Smooth muscle cell (in vitro differentiated cells): ENCODE results near the gene GTF3A. TPM values are rescaled to one million over a fixed set of nuclear protein-coding genes. Genes with fewer than 3 reads are reported as not detected.

Experiments used
- DNase-seq: peaks from one replicate; lab custom pipeline; 2025; ENCODE audit not compliant: unreplicated experiment; lab: John Stamatoyannopoulos, UW
- H2AFZ ChIP-seq: fragments of 200-600 bp; sonication (generic); 2 replicates; pipeline ENCODE4 v1.6.0; 2016; ENCODE audit warnings: antibody characterized with exemption, low read depth, mild to moderate bottlenecking
- H3F3A ChIP-seq: fragments of 200-600 bp; sonication (generic); 2 replicates; pipeline ENCODE4 v1.6.0; 2017; ENCODE audit warnings: antibody characterized with exemption, low read depth
- H3K27ac ChIP-seq: fragments of 200-600 bp; sonication (generic); 2 replicates; pipeline ENCODE4 v1.5.1; 2016; ENCODE audit warnings: low read depth, mild to moderate bottlenecking
- H3K27me3 ChIP-seq: fragments of 200-600 bp; sonication (generic); 2 replicates; pipeline ENCODE4 v1.6.1; 2016; ENCODE audit warnings: low read depth, mild to moderate bottlenecking
- H3K36me3 ChIP-seq: fragments of 200-600 bp; sonication (generic); 2 replicates; pipeline ENCODE4 v1.5.1; 2016; ENCODE audit warnings: low read depth
- H3K4me1 ChIP-seq: fragments of 200-600 bp; sonication (generic); 2 replicates; pipeline ENCODE4 v1.5.1; 2016; ENCODE audit warnings: low read depth
- H3K4me2 ChIP-seq: fragments of 200-600 bp; sonication (generic); 2 replicates; pipeline ENCODE4 v1.6.0; 2016; ENCODE audit warnings: mild to moderate bottlenecking
- H3K4me3 ChIP-seq: fragments of 200-600 bp; sonication (generic); 2 replicates; pipeline ENCODE4 v1.5.1; 2016; ENCODE audit warnings: mild to moderate bottlenecking
- H3K79me2 ChIP-seq: fragments of 200-600 bp; sonication (generic); 2 replicates; pipeline ENCODE4 v1.6.0; 2016; ENCODE audit warnings: low read depth, mild to moderate bottlenecking
- H3K9ac ChIP-seq: fragments of 200-600 bp; sonication (generic); 2 replicates; pipeline ENCODE4 v1.6.0; 2016; ENCODE audit warnings: low read depth
- H3K9me3 ChIP-seq: fragments of 200-600 bp; sonication (generic); replicated peaks from 2 replicates; pipeline ENCODE4 v1.5.1; 2016; ENCODE audit warnings: low read depth
- H4K20me1 ChIP-seq: fragments of 200-600 bp; sonication (generic); 2 replicates; pipeline ENCODE4 v1.6.0; 2016; ENCODE audit warnings: low read depth
- CTCF ChIP-seq: fragments of 200-600 bp; sonication (generic); IDR thresholded peaks from 2 replicates; pipeline ENCODE4 v1.5.1; 2017; ENCODE audit warnings: borderline replicate concordance, mild to moderate bottlenecking, antibody characterized with exemption; ENCODE audit not compliant: insufficient read depth, poor library complexity, severe bottlenecking
- WGBS: methylation state at CpG from one replicate; pipeline ENCODE4 v1.1.7; 2016; ENCODE audit warnings: low lambda C conversion rate; 5-methylcytosine and 5-hydroxymethylcytosine counted together
- polyA plus RNA-seq: library from polyadenylated mRNA; unstranded; fragments of >200 nt; fragmentation: Nextera tagmentation; extraction: Ambion mirVana; gene quantifications from 2 replicates; pipeline ENCODE4 v1.2.1, GENCODE V29; 2016
- total RNA-seq: library from RNA; depleted of rRNA; stranded (reverse); fragments of >200 nt; gene quantifications from 2 replicates; pipeline ENCODE4 v1.2.3, GENCODE V29; 2014

Gene GTF3A
- total and polyA plus RNA-seq, 2 experiments from 2014 or later: 106 to 140 TPM

- no peak for DNase-seq
- H2AFZ ChIP-seq: no peak overlapping the region
- H3K79me2 ChIP-seq: no peaks in the 10 kb centered on the region
- no peak overlapping the region for H3K9ac ChIP-seq
- WGBS: 82% methylated on average over 2 of the region's 2 CpGs
- H4K20me1 ChIP-seq: no peaks in the 10 kb centered on the region
- H3K27me3 ChIP-seq: no peaks in the 10 kb centered on the region
- H3K4me2 ChIP-seq: no peak overlapping the region
- no peaks in the 10 kb centered on the region for H3F3A ChIP-seq
- H3K36me3 ChIP-seq: no peaks in the 10 kb centered on the region
- no peak for TF ChIP-seq CTCF
- no peaks in the 10 kb centered on the region for H3K9me3 ChIP-seq
- no peak overlapping the region for H3K27ac ChIP-seq
- H3K4me1 ChIP-seq: no peaks in the 10 kb centered on the region
- no peak overlapping the region for H3K4me3 ChIP-seq
Observed at GRCh38 chr13:27472441-27472840, 48.0 kb downstream of the GTF3A start.

- no peaks in the 10 kb centered on the region for H3K27me3 ChIP-seq
- H3K9me3 ChIP-seq: no peaks in the 10 kb centered on the region
- no peak overlapping the region for H2AFZ ChIP-seq
- DNase-seq: no peak
- TF ChIP-seq CTCF: no peak
- no peaks in the 10 kb centered on the region for H3K79me2 ChIP-seq
- no peak overlapping the region for H3K4me2 ChIP-seq
- no peaks in the 10 kb centered on the region for H3K4me1 ChIP-seq
- no peaks in the 10 kb centered on the region for H4K20me1 ChIP-seq
- 94% methylated on average over 3 of the region's 3 CpGs for WGBS
- H3K27ac ChIP-seq: no peak overlapping the region
- H3K36me3 ChIP-seq: no peaks in the 10 kb centered on the region
- no peak overlapping the region for H3K4me3 ChIP-seq
- no peaks in the 10 kb centered on the region for H3F3A ChIP-seq
- H3K9ac ChIP-seq: no peak overlapping the region
Observed at GRCh38 chr13:27472941-27473340, 48.5 kb downstream of the GTF3A start.

GRCh38 chr13:27474751-27475268 is 50.4 kb downstream of the GTF3A start:
- H3K4me3 ChIP-seq: no peak overlapping the region
- H3K9me3 ChIP-seq: no peaks in the 10 kb centered on the region
- DNase-seq: no peak
- TF ChIP-seq CTCF: no peak
- H2AFZ ChIP-seq: no peak overlapping the region
- no peak overlapping the region for H3K9ac ChIP-seq
- no peaks in the 10 kb centered on the region for H3K36me3 ChIP-seq
- H4K20me1 ChIP-seq: no peaks in the 10 kb centered on the region
- no peaks in the 10 kb centered on the region for H3K4me1 ChIP-seq
- 95% methylated on average over 13 of the region's 13 CpGs for WGBS
- H3K4me2 ChIP-seq: no peak overlapping the region
- H3F3A ChIP-seq: no peaks in the 10 kb centered on the region
- no peak overlapping the region for H3K27ac ChIP-seq
- no peaks in the 10 kb centered on the region for H3K27me3 ChIP-seq
- H3K79me2 ChIP-seq: no peaks in the 10 kb centered on the region
